SK-N-SH (cell line): ENCODE data around the gene SND1.

Experiments used
- ELF1 ChIP-seq: IDR thresholded peaks from 2 replicates; pipeline ENCODE4 v1.4.0; 2012
- EP300 ChIP-seq, 2 experiments: IDR thresholded peaks; 2 replicates each; pipeline versions ENCODE4 v1.4.0 to v1.6.1; 2012; ENCODE audit warnings: borderline replicate concordance in 1 of 2, low read depth in 1 of 2, low read length in 1 of 2
- EZH2phosphoT487 ChIP-seq: fragments of 200-600 bp; sonication (generic); IDR thresholded peaks from 2 replicates; pipeline ENCODE4 v1.6.1; 2017; ENCODE audit warnings: low read depth, mixed run types, mild to moderate bottlenecking, antibody characterized with exemption, moderate library complexity, borderline replicate concordance
- GATA2 ChIP-seq: sonication (generic); formaldehyde crosslinking; IDR thresholded peaks from 2 replicates; pipeline ENCODE4 v1.5.0; 2020; ENCODE audit warnings: mild to moderate bottlenecking, missing genetic modification reagents
- NFIC ChIP-seq: IDR thresholded peaks from 2 replicates; pipeline ENCODE4 v1.4.0; 2012; ENCODE audit warnings: borderline replicate concordance
- POLR2AphosphoS5 ChIP-seq: IDR thresholded peaks from 2 replicates; pipeline ENCODE4 v1.6.1; 2012; ENCODE audit warnings: low read depth, low read length
- RCOR1 ChIP-seq: fragments of 150-350 bp; IDR thresholded peaks from 2 replicates; pipeline ENCODE4 v1.6.1; 2017; ENCODE audit warnings: antibody characterized with exemption, low read length
- SIN3A ChIP-seq: IDR thresholded peaks from 2 replicates; pipeline ENCODE4 v1.6.1; 2012; ENCODE audit warnings: low read depth, mild to moderate bottlenecking, low read length, moderate library complexity, borderline replicate concordance
- TAF1 ChIP-seq: IDR thresholded peaks from 2 replicates; pipeline ENCODE4 v1.6.1; 2012; ENCODE audit warnings: low read depth, mild to moderate bottlenecking, low read length, moderate library complexity, borderline replicate concordance
- YY1 ChIP-seq: IDR thresholded peaks from 2 replicates; pipeline ENCODE4 v1.4.0; 2012; ENCODE audit warnings: low read depth, mild to moderate bottlenecking
- TF ChIP-seq, protein P1 (sequence below): fragments of 200-600 bp; sonication (generic); IDR thresholded peaks from 2 replicates; pipeline ENCODE4 v1.6.1; 2017; ENCODE audit warnings: antibody characterized with exemption, mild to moderate bottlenecking, moderate library complexity
- TF ChIP-seq, protein P2 (sequence below): IDR thresholded peaks from 2 replicates; pipeline ENCODE4; 2012
- TF ChIP-seq, protein P3 (sequence below): IDR thresholded peaks from 2 replicates; pipeline ENCODE4 v1.6.1; 2012; ENCODE audit warnings: mild to moderate bottlenecking, low read depth, low read length, moderate library complexity

DNA sequence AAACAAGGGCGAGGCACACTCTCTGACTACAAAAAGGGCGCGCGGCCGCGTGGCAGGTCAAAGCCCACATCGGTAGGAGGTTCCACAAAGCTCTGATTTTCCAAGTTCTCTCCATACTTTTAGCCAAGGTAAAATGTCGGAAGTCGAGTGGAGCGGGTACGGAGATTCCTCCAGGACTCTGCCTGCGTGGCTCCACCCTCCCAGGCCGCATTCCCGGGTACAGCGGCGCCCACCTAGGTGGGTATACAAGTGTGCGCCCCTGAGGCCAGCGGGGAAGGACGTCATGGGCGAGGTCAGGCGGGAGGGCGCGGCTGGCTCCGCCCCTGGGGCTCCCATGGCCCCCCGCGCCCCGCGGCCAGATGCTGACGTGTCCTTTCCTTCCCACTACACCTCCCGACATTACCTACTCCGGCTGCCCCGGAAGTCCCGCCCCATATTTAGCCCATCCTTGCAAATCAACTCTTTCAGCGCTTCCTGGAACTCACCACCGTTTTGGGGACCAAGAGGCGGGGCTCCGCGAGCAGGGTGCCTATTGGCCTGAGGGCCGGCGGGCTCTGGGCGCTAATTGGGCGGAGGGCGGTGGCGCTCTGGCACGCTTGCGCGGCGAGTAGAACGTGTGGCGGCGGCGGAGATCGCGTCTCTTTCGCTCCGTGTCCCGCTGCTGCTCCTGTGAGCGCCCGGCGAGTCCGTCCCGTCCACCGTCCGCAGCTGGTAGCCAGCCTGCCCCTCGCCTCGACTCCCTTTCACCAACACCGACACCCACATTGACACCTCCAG is at the start of gene SND1:
- no peak for TF ChIP-seq GATA2 (CRISPR knock-in tag)
- peak in 1 of 2 experiments; percentile 52; a peak in 1 of 4 replicates for TF ChIP-seq EP300 (IDR thresholded peaks at IDR 0.05; ENCODE audit: borderline replicate concordance in 1 of 2, low read depth in 1 of 2, low read length in 1 of 2)
- TF ChIP-seq NFIC: peak; percentile 6; the same call in 1 of the 2 replicates
- TF ChIP-seq EZH2phosphoT487: no peak
- TF ChIP-seq, protein P1, sequence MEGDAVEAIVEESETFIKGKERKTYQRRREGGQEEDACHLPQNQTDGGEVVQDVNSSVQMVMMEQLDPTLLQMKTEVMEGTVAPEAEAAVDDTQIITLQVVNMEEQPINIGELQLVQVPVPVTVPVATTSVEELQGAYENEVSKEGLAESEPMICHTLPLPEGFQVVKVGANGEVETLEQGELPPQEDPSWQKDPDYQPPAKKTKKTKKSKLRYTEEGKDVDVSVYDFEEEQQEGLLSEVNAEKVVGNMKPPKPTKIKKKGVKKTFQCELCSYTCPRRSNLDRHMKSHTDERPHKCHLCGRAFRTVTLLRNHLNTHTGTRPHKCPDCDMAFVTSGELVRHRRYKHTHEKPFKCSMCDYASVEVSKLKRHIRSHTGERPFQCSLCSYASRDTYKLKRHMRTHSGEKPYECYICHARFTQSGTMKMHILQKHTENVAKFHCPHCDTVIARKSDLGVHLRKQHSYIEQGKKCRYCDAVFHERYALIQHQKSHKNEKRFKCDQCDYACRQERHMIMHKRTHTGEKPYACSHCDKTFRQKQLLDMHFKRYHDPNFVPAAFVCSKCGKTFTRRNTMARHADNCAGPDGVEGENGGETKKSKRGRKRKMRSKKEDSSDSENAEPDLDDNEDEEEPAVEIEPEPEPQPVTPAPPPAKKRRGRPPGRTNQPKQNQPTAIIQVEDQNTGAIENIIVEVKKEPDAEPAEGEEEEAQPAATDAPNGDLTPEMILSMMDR: no peak
- TF ChIP-seq, protein P2, sequence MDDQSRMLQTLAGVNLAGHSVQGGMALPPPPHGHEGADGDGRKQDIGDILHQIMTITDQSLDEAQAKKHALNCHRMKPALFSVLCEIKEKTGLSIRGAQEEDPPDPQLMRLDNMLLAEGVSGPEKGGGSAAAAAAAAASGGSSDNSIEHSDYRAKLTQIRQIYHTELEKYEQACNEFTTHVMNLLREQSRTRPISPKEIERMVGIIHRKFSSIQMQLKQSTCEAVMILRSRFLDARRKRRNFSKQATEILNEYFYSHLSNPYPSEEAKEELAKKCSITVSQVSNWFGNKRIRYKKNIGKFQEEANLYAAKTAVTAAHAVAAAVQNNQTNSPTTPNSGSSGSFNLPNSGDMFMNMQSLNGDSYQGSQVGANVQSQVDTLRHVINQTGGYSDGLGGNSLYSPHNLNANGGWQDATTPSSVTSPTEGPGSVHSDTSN: no peak; the same call in 1 of the 2 replicates
- TF ChIP-seq TAF1: peak; percentile 83
- peak; percentile 98 for TF ChIP-seq ELF1
- TF ChIP-seq, protein P3, sequence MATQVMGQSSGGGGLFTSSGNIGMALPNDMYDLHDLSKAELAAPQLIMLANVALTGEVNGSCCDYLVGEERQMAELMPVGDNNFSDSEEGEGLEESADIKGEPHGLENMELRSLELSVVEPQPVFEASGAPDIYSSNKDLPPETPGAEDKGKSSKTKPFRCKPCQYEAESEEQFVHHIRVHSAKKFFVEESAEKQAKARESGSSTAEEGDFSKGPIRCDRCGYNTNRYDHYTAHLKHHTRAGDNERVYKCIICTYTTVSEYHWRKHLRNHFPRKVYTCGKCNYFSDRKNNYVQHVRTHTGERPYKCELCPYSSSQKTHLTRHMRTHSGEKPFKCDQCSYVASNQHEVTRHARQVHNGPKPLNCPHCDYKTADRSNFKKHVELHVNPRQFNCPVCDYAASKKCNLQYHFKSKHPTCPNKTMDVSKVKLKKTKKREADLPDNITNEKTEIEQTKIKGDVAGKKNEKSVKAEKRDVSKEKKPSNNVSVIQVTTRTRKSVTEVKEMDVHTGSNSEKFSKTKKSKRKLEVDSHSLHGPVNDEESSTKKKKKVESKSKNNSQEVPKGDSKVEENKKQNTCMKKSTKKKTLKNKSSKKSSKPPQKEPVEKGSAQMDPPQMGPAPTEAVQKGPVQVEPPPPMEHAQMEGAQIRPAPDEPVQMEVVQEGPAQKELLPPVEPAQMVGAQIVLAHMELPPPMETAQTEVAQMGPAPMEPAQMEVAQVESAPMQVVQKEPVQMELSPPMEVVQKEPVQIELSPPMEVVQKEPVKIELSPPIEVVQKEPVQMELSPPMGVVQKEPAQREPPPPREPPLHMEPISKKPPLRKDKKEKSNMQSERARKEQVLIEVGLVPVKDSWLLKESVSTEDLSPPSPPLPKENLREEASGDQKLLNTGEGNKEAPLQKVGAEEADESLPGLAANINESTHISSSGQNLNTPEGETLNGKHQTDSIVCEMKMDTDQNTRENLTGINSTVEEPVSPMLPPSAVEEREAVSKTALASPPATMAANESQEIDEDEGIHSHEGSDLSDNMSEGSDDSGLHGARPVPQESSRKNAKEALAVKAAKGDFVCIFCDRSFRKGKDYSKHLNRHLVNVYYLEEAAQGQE: no peak
- peak; percentile 55; the same call in 1 of the 2 replicates for TF ChIP-seq RCOR1
- TF ChIP-seq POLR2AphosphoS5: peak; percentile 84
- no peak; the same call in 1 of the 2 replicates for TF ChIP-seq YY1
- peak; percentile 70; the same call in 1 of the 2 replicates for TF ChIP-seq SIN3A
